Left ventricle myocardium inferior (tissue), 1 donor: ENCODE data around the gene HSD11B2. TPM values are rescaled to one million over a fixed set of nuclear protein-coding genes. Genes with fewer than 3 reads are reported as not detected.

Experiments used
- DNase-seq: peaks from one replicate; pipeline ENCODE4 v3.0.0-alpha.2; 2020
- H3K27ac ChIP-seq: fragments of 200-600 bp; replicated peaks from 2 replicates; pipeline ENCODE4 v1.8.0; 2021
- H3K27me3 ChIP-seq: fragments of 200-600 bp; 2 replicates; pipeline ENCODE4 v1.8.0; 2021; ENCODE audit warnings: low read depth
- H3K36me3 ChIP-seq: fragments of 200-600 bp; 2 replicates; pipeline ENCODE4 v1.8.0; 2021
- H3K4me1 ChIP-seq: fragments of 200-600 bp; 2 replicates; pipeline ENCODE4 v1.8.0; 2021
- H3K4me3 ChIP-seq: fragments of 200-600 bp; 2 replicates; pipeline ENCODE4 v1.8.0; 2021; ENCODE audit warnings: mild to moderate bottlenecking, moderate library complexity
- H3K9me3 ChIP-seq: fragments of 200-600 bp; replicated peaks from 2 replicates; pipeline ENCODE4 v1.8.0; 2021
- intact Hi-C: fragments of 100-400 bp; cut with micrococcal nuclease; formaldehyde crosslinking; loops from one replicate; pipeline ENCODE4 v1.11.0; 2022
- total RNA-seq: library from RNA; stranded (reverse); fragmentation: NEBNext Ultra II Directional; extraction: Animal tissue kit (Norgen Biotek cat#: 25700); gene quantifications from one replicate; pipeline ENCODE4 v1.2.1, GENCODE V29; 2021
- TF ChIP-seq, protein P1 (sequence below): fragments of 200-600 bp; IDR thresholded peaks from 2 replicates; pipeline ENCODE4 v1.8.0; 2021; ENCODE audit warnings: antibody characterized with exemption, mild to moderate bottlenecking, borderline replicate concordance
- donor health status: DM: no; HTN: yes; CAD: no; lungs with severe emphysema.

HSD11B2 gene
- total RNA-seq, 1 donor from 2014 or later, result 0.99 TPM

DNA sequence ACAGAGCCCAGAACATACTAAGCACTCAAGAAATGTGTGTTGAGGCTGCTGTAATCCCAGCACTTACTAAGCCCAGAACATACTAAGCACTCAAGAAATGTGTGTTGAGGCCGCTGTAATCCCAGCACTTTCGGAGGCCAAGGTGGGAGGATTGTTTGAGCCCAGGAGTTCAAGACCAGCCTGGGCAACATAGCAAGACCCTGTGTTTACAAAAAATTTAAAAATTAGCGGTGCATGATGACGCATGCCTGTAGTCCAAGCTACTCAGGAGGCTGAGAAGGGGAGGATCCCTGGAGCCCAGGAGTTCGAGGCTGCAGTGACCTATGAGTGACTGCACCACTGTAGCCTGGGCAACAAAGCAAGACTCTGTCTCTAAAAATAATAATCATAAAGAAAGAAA, 7.9 kb upstream of the HSD11B2 start:
- intact Hi-C loops, result no loop called here
- no peak overlapping the region for H3K4me3 ChIP-seq
- DNase-seq, result no peak
- H3K4me1 ChIP-seq, result peaks cover 13% of the 10 kb centered on the region
- no peaks in the 10 kb centered on the region for H3K9me3 ChIP-seq
- H3K27ac ChIP-seq, result no peak overlapping the region
- peaks cover 46% of the 10 kb centered on the region for H3K27me3 ChIP-seq
- H3K36me3 ChIP-seq, result no peaks in the 10 kb centered on the region
- TF ChIP-seq, protein P1, sequence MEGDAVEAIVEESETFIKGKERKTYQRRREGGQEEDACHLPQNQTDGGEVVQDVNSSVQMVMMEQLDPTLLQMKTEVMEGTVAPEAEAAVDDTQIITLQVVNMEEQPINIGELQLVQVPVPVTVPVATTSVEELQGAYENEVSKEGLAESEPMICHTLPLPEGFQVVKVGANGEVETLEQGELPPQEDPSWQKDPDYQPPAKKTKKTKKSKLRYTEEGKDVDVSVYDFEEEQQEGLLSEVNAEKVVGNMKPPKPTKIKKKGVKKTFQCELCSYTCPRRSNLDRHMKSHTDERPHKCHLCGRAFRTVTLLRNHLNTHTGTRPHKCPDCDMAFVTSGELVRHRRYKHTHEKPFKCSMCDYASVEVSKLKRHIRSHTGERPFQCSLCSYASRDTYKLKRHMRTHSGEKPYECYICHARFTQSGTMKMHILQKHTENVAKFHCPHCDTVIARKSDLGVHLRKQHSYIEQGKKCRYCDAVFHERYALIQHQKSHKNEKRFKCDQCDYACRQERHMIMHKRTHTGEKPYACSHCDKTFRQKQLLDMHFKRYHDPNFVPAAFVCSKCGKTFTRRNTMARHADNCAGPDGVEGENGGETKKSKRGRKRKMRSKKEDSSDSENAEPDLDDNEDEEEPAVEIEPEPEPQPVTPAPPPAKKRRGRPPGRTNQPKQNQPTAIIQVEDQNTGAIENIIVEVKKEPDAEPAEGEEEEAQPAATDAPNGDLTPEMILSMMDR, result no peak

DNA sequence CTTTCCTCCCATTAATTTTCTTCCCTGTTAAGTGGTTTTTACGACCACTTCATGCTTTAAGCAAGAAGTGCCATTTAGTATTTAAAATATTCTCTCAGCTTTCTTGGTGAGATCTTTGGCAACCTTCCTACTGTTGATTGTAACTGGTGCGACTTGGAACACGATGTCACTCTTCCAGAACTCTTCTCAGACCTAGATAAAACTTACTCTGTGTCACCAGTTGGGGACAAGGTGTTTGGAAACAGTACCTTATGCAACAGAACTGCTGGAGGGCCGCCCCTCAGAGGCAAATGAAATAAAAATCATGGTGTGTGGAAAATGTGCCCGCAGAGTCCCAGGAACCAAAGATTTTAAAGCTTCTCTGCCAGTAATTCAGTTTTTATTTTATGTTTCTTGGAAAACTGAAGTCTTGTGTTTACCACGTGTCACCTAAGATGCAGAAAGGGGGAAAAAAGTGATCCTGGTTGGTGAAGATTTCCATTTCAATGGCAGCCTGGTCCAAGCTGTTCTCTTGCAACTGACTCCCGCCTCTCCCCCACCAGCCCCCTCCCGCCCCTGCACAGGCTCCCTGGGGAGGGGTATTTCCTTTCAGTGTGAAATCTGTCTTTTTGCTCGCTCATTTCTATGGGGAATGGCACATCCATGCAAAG, 7.2 kb upstream of the HSD11B2 start:
- H3K27me3 ChIP-seq, result peaks cover 49% of the 10 kb centered on the region
- intact Hi-C loops, result no loop called here
- H3K36me3 ChIP-seq, result no peaks in the 10 kb centered on the region
- TF ChIP-seq, protein P1, result no peak
- H3K4me1 ChIP-seq, result peaks cover 20% of the 10 kb centered on the region
- DNase-seq, result no peak
- H3K27ac ChIP-seq, result no peak overlapping the region
- no peak overlapping the region for H3K4me3 ChIP-seq
- no peaks in the 10 kb centered on the region for H3K9me3 ChIP-seq

DNA sequence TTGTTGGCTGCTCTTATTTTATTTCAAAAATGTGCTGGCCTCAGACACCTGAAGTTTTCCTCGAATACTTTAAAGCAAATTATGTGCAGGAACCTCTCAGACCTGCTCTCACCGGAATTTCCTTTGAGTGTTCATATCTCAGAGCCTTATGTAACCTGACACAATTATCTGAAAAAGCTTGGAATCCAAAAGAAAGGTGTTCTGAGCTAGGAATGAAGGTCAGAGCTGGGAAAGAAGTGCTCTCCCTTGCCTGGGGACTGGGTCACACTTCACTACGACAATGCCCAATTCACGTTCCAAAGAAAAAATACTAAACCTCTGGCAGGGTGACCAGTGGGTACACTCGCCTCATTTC, 6.7 kb upstream of the HSD11B2 start:
- intact Hi-C loops, result no loop called here
- H3K27me3 ChIP-seq, result peaks cover 54% of the 10 kb centered on the region
- no peaks in the 10 kb centered on the region for H3K36me3 ChIP-seq
- H3K9me3 ChIP-seq, result no peaks in the 10 kb centered on the region
- H3K4me1 ChIP-seq, result peaks cover 23% of the 10 kb centered on the region
- no peak overlapping the region for H3K4me3 ChIP-seq
- TF ChIP-seq, protein P1, result no peak
- DNase-seq, result no peak
- no peak overlapping the region for H3K27ac ChIP-seq

DNA sequence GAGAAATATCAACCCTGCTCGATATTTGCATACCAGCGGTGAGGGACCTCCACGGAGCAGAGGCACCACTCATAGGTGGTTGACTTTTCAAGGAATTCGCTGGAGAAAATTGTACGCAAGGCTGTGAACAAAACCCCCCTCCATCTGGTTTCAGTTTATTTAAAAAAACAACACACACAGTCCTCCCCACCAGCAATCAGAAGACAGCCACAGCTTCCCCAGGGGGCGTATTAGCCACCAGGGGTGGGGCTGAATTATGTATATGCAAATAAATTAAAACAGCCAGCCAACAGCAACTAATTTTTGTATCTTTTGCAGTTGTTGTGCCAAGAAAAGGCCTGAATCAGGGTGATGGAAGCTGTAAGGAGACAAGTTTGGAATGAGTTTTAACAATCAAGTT, 5.9 kb upstream of the HSD11B2 start:
- intact Hi-C loops, result no loop called here
- no peak overlapping the region for H3K4me3 ChIP-seq
- peaks cover 61% of the 10 kb centered on the region for H3K27me3 ChIP-seq
- DNase-seq, result no peak
- TF ChIP-seq, protein P1, result no peak
- no peak overlapping the region for H3K27ac ChIP-seq
- H3K4me1 ChIP-seq, result peaks cover 32% of the 10 kb centered on the region
- no peaks in the 10 kb centered on the region for H3K9me3 ChIP-seq
- H3K36me3 ChIP-seq, result no peaks in the 10 kb centered on the region

DNA sequence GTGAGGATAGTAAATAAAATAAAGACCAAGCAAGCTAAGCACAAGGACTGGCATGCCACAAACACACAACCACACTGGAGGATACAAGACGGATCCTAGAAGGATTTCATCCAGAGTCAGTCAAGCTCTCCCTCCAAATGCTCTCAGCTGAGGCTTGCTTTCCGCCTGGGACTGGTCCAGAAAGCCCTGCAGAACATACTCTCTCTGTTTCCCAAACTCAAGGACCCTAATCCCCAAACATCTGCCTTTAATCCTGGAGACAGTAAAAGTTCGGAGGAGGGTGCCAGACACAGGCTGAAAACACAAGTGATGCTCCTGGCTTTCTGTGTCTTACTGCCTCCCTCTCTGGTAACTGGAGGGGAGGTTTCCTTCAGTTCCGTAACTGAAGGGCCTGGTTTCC, 5.3 kb upstream of the HSD11B2 start:
- no peak for DNase-seq
- Histone ChIP-seq H3K36me3 (no peaks in the 10 kb centered on the region), H3K4me3 (no peak overlapping the region), H3K27me3 (peaks cover 65% of the 10 kb centered on the region), H3K27ac (no peak overlapping the region), H3K9me3 (no peaks in the 10 kb centered on the region), H3K4me1 (peaks cover 37% of the 10 kb centered on the region)
- intact Hi-C loops, result no loop called here
- TF ChIP-seq, protein P1, result no peak
